ENCODE data around the gene MAN1C1.
"Not testable (repeated sequence)": the region's sequence is repeated elsewhere in the genome, so short reads cannot be mapped to it uniquely, and the experiment has no call there.

MAN1C1 gene

DNA sequence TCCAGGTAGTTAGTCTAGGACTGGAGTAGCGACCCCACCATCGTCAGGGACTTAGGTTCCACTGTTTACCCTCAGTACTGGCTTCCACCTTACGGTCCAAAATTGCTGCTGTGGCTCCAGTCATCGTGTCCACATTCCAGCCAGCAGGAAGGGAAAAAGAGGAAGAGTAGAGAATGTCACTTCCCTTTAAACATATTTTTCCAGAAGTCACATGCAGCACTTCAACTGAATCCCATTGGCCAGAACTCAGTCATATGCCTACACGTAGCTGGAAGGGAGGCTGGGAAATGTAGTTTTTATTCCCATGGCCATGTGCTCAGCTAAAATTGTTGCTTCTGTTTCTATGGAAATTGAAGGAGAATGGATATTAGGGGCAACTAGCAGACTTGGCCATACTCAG is 99.3 kb downstream of the MAN1C1 start:
- DNase-seq (ENCODE audit: low spot score) = no peak

DNA sequence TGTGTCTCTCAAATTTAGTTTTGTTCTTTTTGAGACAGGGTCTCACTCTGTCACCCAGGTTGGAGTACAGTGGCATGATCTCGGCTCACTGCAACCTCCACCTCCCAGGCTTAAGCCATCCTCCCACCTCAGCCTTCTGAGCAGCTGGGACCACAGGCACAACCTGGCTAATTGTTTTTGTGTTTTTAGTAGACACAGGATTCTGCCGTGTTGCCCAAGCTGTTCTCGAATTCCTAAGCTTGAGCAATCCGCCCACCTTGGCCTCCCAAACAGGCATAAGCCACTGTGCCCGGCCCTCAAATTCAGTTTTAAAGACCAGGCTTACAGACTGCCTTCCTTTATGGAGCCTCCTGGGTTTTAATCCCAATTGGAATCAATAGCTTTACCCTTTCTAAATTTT is 99.7 kb downstream of the MAN1C1 start:
- DNase-seq (ENCODE audit: low spot score) = no peak

DNA sequence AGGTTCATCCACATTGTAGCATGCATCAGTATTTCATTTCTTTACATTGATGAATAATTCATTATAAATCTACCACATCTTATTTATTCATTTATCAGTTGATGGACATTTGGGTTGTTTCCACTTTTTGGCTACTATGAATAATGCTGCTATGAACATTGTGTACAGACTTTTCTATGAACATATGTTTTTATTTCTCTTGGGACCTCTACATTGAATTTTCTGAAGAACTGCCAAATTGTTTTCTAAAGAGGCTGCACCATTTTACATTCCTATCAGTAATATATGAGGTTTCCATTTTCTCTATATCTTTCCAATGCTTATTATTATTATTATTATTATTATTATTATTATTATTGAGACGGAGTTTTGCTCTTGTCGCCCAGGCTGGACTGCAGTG is 102.1 kb downstream of the MAN1C1 start:
- DNase-seq (ENCODE audit: low spot score) = no peak

DNA sequence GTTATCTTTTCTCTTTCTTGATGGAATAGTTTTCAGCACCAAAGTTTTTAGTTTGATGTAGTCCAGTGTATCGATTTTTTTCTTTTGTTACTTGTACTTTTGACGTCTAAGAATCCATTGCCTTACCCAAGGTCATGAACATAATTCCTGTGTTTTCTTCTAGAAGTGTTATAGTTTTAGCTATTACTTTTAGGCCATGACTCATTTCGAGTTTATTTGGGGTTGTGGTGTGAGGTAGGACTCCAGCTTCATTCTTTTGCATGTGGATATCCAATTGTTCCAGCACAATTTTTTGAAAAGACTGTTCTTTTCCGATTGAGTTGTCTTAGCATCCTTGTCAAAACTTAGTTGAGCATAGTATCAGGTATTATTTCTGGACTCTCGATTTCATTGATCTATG is 104.0 kb downstream of the MAN1C1 start:
- no peak for DNase-seq (ENCODE audit: low spot score)

DNA sequence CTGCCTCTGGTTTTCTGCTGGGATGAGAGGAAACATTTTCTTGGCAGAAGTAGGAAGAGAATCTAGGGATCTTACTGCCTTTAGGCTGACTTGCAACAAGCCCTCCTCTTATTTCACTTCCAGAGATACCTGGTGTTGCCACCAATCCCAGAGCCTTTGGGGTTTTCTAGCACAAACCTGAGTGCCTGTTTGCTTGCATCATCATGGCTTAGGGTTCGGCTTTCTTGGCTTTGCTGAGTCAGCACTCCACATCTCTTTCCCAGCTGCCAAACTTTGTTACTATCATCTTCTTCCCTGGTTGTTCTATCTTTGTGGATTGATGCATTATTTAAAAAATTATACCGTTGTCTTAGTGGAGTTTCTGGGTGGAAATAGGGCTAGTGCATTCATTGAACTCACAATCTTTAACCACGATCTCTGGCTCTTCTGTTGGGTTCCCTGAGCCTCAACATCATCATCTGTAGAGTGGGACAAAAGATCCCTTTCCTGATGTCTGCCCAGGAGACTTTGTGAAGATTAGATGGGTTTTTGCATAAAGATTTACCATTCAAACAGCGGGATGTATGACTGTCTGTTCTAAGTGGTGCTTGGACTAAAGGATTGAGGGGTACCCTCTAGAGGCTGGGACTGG is 106.8 kb downstream of the MAN1C1 start:
- no peak for DNase-seq (ENCODE audit: low spot score)

DNA sequence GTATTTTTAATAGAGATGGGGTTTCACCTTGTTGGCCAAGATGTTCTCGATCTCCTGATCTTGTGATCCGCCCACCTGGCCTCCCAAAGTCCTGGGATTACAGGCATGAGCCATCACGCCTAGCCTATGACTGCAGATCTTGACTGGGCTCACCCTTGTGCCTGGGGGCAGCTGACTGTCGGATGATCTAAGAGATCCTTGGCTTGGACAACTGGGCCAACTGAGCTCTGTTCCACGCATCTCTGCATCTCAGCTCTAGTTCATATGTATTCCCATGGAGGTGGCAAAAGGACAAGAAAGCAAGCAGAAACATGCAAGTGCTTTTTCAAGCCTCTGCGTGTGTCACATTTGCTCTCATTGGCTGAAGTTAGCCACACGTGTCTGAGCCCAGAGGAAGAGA is 107.6 kb downstream of the MAN1C1 start:
- no peak for DNase-seq (ENCODE audit: low spot score)

DNA sequence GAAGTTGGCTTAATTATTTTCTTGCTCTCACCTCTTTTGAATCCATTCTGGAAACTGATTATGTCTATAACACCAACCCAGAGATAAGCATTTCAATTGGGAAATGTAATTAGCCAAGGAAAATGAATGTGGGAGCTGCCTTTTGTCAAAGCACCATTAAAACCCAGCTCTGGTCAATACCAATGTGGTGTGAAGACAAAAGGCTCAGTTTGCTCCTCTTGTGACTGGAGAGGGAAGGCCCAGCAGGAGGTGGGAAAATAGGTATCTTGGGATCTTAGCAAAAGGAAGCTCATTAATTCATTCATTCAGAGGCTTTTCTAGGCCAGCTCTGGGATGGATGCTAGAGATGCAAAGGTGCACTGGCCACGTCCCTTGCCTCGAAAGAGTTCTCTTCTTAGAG is 108.4 kb downstream of the MAN1C1 start:
- no peak for DNase-seq (ENCODE audit: low spot score)

DNA sequence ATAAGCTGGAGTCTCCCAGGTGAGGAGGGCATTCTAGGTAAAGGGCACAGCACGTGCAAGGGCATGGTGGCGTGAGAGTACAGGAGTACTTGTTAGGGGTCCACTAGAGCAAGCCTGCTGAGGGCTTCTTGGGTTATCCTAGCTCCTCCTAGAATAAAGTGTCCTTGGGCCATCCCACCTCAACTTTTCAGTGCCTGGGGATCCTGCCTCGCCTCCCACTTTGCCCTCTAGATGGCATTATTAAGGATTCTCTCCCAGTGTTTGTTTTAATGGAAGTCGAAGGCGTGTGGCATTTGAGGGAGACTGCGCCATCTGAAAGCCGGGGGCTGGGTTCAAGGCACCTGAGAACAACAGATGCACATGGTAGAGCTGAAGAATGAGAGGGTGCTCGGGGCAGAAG is 108.9 kb downstream of the MAN1C1 start:
- DNase-seq (ENCODE audit: low spot score) = no peak

DNA sequence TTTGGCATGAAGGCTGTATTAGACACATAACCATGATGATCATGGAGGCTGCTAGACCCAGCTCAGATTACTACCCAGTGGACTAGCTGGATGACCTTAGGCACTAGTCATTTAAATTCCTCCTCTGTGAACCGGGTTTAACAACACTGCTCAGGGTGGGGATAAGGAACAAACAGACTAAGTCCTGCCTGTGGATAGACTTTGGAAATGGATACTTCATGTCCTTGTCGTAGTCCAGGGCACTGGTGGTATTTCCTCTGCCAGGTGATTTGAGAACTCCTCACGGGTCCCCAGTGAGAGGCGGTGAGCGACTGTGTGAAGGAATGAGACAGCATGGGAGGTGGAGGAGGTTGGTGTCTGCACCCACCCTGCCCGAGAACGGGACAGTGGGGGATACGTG is 110.5 kb downstream of the MAN1C1 start:
- DNase-seq (ENCODE audit: low spot score) = no peak

DNA sequence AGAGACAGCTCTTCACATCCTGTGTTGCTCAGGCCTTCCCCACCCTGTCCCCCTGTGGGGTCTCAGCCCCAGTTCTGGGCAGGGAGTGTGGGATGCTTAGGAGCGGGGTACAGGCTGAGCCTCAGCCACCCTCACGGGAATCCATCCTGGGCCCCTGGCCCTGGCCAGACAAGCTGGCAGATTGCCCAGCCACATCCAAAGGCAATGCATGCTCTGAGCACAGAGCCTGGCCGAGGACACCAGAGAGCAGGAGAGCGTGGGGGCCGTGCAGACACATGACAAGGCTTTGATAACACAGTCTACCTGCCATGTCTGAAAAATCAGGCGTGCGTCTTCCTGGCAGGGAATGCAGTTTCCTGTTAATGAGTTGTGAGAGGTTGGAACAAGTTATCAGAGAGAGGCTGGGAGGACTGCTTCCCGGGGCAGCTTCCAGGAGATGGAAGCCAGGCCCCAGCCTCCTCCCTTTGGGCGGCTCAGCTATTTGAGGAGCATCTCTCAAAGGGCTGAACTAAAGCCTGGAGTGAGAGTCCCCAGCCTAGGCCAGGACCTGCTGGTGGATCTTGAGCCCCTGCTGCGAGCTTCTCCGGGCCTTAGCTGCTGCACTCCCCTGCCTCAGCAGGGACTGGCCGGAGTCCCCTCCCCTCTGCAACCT is 111.2 kb downstream of the MAN1C1 start:
- DNase-seq (ENCODE audit: low spot score) = no peak

DNA sequence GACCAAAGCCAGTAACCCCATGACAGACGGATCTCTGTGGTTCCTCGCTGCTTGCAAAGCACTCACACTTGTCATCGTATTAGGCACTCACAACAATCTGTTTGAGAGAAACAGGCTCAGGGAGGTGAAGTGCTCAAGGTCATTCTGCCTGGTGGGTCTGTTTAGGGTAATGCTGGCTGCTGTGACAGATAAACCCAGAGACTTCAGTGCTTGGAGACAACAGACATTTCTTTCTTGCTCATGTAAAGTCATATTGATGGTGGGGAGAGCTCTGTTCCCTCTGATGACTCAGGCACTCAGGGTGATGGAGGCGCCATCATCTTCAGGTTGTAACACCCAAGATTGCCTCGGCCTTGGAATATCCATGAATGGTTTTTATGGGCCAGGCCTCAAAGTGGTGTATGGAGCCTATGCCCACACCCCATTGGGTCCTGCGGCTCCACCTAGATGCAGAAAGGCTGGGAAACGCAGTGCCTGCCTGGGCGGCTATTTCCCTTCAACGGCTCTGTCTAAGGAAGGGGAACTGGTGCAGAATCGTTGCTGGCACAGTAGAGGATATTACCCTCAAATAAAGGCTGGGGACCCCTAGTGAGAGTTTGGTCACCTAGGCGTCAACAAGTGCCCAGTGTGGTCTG is 111.8 kb downstream of the MAN1C1 start:
- DNase-seq (ENCODE audit: low spot score) = no peak

DNA sequence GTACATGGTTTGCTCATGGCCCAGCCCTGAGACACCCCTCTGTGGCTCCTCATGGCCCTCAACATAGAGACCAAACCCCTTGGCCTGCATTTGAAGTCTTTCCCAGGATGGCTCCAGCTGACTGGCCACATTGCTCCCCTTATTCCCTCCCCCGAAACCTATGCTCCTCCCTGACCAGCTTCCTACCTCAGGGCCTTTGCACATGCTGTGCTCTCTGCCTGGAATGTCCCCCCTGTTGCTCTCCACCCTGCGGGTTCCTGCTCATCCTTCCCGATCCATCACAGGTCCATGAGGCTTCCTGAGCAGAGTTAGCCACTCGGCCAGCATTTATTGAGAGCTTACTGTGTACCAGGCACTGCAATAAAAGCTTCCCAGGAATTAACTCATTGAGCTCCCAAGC is 112.5 kb downstream of the MAN1C1 start:
- DNase-seq (ENCODE audit: low spot score) = no peak

DNA sequence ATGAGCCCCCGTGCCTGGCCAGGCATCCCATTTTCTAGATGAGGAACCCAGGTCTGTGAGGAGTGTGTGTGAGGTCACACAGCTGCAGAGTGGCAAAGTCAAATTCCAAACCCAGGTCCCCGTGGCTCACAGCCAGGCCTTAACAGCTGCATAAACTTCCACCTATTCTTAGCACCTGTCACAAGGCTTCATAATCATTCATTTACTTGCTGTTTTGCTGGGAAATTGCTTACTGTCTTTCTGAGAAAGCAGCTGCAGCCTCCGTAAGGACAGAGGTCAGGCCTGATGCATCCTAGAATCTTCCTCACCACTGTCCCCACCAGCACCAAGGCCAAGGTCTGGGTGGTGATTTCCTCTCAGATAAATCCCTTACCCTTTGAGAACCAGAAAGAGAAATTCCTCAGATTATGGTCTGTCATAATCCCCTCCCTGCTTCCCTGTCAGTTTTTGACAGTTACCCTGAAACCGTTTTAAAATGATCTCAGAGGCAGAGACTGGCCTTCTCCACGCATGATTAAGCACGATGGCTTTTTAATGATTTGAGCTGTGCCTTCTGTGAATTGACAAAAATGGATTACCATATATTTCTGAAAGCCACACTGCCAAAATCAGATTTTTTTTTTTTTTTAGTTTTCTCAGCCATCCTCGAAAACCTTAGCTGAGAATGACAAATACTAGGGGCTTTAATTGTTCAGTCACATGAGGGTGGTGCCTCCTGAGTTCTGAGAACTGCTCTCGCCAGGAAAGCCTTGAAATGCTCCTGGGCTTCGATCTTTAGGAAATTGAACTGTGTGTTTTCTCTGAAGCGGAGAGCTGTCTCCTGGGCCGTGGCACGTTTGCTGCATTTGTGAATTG is 113.4 kb downstream of the MAN1C1 start:
- no peak for DNase-seq (ENCODE audit: low spot score)

DNA sequence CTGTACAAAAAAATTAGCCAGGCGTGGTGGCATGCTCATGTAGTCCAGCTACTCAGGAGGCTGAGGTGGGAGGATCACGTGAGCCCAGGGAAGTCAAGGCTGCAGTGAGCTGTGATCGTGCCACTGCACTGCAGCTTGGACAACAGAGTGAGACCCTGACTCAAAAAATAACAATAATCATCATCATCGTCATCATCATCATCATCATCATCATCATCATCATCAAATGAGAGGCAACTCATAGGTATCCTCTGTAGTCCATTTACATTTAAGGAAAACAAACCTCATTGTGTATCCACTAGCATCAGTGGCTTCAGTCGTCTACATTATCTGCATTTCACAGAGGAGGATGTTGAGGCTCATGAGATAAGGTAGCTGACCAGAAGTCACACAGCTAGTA is 114.6 kb downstream of the MAN1C1 start:
- no peak for DNase-seq (ENCODE audit: low spot score)

DNA sequence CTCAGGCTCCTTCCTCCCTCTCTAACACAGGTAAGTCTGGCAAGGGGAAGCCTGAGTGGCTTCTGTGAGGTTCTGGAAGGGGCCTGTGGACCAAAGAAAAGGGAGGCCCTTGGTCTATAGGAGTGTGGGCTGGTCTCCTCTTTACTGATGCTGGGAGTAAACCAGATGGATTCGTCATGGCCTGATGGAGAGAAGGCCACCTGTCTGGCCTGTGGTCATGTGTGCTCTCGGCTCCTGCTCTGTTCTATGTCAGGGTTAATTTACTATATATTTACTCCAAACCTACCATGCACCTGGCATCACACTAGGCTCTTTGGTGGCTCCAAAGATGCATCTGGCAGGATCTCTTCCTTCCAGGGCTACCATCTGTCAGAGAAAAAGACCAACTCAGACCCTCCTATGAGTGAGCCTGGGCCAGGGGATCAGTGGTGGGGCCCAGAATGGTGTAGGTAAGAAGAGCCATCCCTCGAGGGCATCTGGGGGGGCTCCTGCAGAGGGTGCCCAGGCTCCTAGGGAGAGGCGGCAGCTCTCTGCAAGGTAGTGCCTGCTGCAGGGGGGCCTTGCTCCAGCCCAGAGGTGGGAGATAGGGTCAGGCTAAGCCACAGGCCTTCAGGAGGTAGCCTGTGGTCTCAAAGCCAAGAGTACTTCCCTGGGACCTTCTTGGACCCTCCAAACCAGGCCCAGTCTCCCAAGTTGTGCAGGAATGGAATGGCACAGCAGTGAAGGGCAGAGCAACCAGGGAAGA is 115.2 kb downstream of the MAN1C1 start:
- no peak for DNase-seq (ENCODE audit: low spot score)

DNA sequence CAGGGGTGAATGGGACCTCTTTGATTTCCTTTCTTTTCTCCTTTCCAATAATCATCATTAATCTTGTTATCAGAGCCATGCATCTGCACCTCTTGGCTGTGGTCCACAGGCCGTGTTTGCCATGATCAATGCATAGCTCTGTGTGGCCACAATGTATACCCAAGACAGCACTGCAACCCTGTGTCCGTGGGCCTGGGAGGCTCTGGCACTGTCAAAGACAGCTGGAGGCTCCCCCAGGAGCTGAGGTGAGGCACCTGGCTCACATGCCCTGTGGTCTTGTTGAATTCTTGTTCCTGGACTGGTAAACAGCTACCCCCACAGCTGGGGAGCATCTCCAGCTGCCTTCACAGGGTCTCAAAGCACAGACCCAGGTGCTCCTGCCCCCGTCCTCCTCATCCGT is 116.2 kb downstream of the MAN1C1 start:
- no peak for DNase-seq (ENCODE audit: low spot score)

DNA sequence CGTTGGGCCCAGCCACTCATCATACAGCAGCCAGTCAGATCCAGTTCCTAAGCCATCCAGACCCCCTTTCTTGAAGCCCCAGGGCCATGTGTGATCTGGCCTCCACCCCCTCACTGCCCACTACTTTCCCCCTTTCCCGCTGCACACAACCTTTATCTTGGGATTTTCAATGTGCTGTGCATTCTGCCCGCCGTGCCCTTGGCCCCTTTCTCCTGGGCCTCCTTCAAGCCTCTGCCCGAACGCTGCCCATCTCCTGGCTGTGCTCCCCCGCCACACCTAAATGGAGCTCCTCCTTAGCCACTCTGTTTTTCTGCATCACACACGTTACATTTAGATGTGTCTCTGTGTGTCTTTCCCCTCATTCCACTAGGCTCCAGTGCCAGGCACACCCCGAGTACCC is 116.7 kb downstream of the MAN1C1 start:
- DNase-seq (ENCODE audit: low spot score) = no peak

DNA sequence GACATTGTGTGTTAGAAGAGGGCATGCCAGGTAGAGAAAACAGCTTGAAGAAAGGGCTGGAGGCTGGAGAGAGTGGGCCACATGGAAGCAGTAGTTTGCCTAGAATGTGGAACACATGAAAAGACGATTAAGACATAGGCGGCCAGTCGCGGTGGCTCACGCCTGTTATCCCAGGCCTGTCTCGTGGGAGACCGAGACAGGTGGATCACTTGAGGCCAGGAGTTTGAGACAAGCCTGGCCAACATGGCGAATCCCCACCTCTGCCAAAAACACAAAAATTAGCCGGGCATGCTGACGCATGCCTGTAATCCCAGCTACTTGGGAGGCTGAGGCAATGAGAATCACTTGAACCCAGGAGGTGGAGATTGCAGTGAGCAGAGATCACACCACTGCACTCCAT is 118.4 kb downstream of the MAN1C1 start:
- not testable (repeated sequence) for DNase-seq (ENCODE audit: low spot score)

DNA sequence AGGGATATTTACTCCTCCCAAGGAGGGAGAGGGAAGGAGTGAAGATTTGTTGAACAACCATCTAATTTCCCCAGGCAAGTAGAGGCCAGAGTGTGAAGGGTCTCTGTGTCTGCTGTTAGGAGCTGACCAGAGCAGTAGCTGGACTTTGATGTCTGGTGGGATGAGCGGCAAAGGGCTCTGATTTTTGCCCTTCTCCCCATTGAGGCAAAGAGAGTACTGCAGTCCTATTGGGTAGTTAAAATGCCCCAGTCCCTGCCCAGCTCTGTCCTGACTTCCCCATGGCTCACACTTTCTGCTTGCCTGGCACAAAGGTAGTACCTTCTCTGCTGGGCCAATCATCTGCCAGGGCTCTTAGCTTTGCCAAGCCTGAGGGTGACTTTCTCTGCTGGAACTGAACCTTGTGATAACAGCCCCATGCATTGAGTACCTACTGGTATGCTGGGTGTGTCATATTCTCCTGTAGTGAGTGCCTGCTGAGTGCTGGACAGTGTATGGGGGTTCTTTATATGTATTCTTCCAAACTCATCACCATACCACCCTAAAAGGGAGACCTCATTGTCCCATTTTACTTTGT is 119.5 kb downstream of the MAN1C1 start:
- no peak for DNase-seq (ENCODE audit: low spot score)

DNA sequence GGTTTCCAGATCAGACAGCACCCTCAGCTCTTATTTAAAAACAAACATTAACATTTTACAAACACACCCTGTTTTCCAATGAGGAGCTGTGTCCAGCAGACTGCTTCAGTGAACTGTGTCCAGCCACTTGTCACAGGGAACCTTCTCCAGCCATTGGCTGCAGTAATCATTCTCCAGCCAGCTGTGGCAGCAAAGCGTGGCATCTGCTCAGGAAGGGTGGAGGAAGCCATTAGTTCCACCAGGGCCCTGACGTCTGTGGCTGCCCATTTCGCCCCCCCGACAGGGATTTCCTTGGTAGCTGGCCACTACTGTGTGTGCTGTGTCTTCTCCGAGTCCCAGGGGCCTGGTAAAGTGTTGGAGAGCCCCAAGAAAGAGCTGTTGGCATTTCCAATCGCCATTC is 120.5 kb downstream of the MAN1C1 start:
- DNase-seq (ENCODE audit: low spot score) = no peak

DNA sequence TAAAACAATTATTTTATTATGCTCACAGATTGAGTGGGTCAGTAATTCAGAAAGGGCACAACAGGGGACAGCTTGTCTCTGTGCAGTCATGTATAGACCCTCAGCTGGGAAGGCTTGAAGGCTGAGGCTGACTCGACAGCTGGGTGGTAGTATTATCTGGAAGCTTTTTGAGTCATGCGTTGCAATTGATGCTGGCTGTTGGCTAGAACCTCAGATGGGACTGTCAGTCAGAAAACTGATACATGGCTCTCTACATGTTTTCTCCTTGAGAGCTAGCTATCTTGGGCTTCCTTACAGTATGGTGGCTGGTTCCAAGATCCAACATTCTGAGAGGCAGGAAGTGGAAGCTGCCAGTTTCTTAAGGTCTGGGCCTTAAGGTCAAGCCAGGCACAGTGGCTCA is 121.9 kb downstream of the MAN1C1 start:
- DNase-seq (ENCODE audit: low spot score) = no peak

DNA sequence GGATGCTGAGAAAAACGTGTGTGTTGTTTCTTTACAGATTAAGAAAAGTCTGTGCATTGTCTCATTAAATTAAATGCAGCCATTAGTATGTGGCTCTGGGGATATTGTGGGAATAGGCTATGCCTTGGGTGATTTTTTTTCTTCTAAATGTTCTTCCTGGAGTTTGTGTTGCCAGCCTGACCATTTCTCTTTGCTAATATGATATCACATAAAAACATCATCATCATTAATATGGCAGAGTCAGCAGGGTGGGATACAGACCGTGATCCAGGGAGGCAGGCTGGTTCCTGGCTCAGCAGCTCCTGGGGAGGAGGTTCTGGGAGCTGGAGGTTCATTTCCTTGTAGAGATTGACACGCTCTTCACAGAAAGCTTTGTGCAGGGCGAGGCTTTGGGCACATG is 122.8 kb downstream of the MAN1C1 start:
- DNase-seq (ENCODE audit: low spot score) = no peak

Data from HuH-7.5 (cell line).